ENCODE results near the gene AP5B1. TPM values are rescaled to one million over a fixed set of nuclear protein-coding genes. Genes with fewer than 3 reads are reported as not detected.

Gene AP5B1
- total RNA-seq, 1 donor from 2014 or later = 21.0 TPM

DNA sequence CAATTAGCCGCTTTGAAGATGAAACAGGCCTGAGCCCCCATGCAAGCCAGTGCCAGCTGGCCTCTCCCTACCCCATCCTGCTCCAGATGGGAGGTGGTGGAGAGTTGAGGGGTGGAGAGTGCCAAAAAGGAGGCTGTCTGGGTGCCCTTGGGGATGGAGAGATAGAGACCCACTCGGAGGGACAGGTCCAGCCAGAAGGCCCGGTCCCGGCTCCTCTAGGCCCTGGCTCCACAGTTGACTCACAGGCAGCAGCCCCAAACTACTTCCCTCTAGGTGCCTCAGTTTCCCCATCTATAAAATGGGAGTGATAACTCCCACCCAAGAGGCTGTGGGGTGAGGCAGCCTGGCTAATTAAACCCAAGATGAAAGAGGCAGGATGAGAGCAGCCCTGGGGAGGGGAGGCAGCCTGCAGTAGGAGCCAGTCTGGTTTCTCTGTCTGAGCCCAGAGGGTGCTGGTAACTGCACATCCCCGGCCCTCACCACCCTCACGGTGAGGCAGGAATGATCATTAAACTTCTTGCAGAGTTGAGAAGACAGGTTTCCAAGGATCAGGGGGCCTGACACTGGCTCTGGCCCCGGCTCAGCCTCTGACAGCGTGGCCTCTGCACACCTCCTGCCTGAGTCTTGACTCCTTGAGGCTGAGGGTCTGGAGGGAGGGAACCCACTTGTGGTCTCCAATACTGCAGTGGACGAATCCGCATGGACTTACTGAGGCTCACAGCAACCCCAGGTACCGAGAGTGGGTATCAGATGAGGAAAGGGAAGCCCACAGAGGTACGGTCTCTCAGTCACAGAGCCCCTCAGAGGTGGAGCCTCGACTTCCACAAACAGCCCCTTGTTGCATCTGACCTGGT lies 1.4 kb upstream of the AP5B1 start:
- Mint-ChIP-seq H3K36me3 (ENCODE audit: unreplicated experiment) (no peaks in the 10 kb centered on the region), H3K27me3 (ENCODE audit: unreplicated experiment) (peaks cover 22% of the 10 kb centered on the region), H3K27ac (ENCODE audit: unreplicated experiment) (no peak overlapping the region), H3K4me3 (ENCODE audit: unreplicated experiment) (peak overlapping the region; percentile 29), H3K4me1 (ENCODE audit: unreplicated experiment) (peaks cover 13% of the 10 kb centered on the region), H3K9me3 (ENCODE audit: unreplicated experiment) (no peaks in the 10 kb centered on the region)
- DNase-seq (ENCODE audit: extremely low spot score, unreplicated experiment) = no peak
- TF ChIP-seq, protein P1, sequence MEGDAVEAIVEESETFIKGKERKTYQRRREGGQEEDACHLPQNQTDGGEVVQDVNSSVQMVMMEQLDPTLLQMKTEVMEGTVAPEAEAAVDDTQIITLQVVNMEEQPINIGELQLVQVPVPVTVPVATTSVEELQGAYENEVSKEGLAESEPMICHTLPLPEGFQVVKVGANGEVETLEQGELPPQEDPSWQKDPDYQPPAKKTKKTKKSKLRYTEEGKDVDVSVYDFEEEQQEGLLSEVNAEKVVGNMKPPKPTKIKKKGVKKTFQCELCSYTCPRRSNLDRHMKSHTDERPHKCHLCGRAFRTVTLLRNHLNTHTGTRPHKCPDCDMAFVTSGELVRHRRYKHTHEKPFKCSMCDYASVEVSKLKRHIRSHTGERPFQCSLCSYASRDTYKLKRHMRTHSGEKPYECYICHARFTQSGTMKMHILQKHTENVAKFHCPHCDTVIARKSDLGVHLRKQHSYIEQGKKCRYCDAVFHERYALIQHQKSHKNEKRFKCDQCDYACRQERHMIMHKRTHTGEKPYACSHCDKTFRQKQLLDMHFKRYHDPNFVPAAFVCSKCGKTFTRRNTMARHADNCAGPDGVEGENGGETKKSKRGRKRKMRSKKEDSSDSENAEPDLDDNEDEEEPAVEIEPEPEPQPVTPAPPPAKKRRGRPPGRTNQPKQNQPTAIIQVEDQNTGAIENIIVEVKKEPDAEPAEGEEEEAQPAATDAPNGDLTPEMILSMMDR (IDR thresholded peaks at IDR 0.05) = no peak

DNA sequence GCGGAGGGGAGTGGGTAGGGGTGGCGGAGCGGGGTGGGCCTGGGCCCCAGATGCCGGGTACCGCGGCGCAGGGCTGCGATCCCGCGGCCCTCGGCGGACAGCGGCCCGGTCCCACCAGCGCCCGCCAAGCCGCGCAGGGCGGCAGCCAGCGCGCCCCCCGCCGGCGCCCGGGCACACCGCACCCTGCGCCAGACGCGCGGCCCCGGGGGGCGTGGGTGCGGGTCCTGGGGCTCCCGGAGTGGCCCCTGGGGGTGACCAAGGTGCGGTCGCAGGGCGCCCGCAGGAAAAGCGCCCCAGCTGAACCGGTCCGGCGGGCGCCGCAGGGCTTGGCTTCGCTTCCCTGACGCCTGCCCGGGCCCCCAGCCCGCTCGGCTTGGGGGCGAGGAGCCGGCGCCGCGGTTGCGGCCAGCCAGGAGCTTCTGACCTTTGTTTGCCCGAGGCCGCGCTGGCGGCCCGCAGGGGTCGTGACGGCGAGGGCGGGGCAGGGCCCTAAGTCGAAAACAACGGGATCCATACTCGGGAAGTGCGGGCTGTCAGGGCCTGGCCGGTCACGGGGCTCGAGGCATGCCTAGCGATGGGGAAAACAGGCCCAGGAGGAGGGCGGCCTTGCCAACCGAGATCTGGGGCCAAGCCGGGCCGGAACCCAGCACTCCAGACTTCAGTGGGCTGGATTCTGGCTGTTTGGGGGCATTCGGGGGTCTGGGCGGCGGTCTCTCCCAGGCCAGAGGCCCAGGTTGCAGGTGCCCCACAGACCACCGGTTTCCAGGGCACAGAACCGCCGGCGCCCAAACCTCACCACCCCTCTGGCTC lies 581 bp upstream of the AP5B1 start:
- Mint-ChIP-seq H3K4me3 (ENCODE audit: unreplicated experiment) (peak overlapping the region; percentile 42), H3K27ac (ENCODE audit: unreplicated experiment) (no peak overlapping the region), H3K27me3 (ENCODE audit: unreplicated experiment) (peaks cover 21% of the 10 kb centered on the region), H3K9me3 (ENCODE audit: unreplicated experiment) (no peaks in the 10 kb centered on the region), H3K36me3 (ENCODE audit: unreplicated experiment) (peaks cover 8% of the 10 kb centered on the region), H3K4me1 (ENCODE audit: unreplicated experiment) (peaks cover 11% of the 10 kb centered on the region)
- TF ChIP-seq, protein P1 (IDR thresholded peaks at IDR 0.05) = peak; percentile 47
- DNase-seq (ENCODE audit: extremely low spot score, unreplicated experiment) = no peak

DNA sequence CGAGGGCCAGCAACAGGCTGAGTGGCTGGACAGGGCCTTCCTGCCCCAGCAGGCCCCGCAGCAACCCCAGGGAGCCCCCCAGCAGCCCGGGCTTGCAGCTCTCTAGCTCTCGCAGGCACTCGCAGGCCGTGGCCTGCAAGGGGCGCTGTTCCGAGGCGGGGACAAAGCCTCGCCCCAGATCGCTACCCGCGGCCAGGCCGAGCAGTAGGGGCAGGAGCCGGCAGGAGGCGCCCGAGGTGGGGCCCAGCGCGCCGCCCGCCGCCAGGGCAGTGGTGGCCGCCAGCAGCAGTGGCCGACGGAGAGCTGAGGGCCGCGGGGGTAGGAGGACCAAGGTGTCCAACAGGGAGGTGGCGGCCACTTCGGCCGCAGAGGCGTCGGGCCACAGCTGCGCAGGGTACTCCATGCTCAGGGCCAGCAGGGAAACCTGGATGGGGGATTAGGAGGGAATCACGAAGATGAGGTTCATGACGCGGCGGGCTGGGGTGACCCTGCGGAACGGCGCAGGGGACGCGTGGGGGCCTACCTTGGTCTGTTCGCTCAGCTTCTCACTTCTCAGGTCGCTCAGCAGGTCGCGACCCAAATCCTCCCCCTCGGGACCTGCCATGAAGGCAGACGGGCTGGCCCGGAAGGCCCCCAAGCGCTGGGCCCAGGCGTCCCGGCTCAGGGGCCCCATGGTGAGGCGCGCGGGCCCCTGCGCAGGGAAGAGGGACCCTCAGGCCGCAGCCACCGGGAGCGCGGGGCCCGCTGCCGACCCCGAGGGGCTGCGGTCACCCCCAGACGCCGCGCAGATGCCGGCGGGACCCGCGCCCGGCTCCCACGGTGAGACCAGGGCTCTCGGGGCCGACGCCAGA lies 632 bp downstream of the AP5B1 start:
- Mint-ChIP-seq H3K4me1 (ENCODE audit: unreplicated experiment) (peaks cover 11% of the 10 kb centered on the region), H3K27me3 (ENCODE audit: unreplicated experiment) (peaks cover 10% of the 10 kb centered on the region), H3K9me3 (ENCODE audit: unreplicated experiment) (no peaks in the 10 kb centered on the region), H3K27ac (ENCODE audit: unreplicated experiment) (peak overlapping the region; percentile 84), H3K4me3 (ENCODE audit: unreplicated experiment) (peak overlapping the region; percentile 87), H3K36me3 (ENCODE audit: unreplicated experiment) (peaks cover 9% of the 10 kb centered on the region)
- TF ChIP-seq, protein P1 (IDR thresholded peaks at IDR 0.05) = peak; percentile 97
- peak; percentile 93 for DNase-seq (ENCODE audit: extremely low spot score, unreplicated experiment)

DNA sequence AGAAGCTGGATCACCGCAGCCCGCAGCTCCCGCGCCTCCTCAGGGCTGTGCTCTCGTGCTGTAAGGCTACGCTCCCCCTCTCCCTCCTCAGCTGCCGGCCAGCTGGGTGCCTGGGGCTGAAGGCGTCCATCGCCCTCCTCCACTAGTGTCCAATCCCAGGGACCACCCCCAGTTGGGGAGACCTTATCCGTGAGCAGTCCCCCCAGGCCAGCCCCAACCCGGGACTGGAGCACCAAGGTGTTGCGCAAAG lies 1.2 kb downstream of the AP5B1 start:
- Mint-ChIP-seq H3K27me3 (ENCODE audit: unreplicated experiment) (peaks cover 8% of the 10 kb centered on the region), H3K4me1 (ENCODE audit: unreplicated experiment) (peaks cover 11% of the 10 kb centered on the region), H3K27ac (ENCODE audit: unreplicated experiment) (no peak overlapping the region), H3K36me3 (ENCODE audit: unreplicated experiment) (peaks cover 9% of the 10 kb centered on the region), H3K4me3 (ENCODE audit: unreplicated experiment) (peak overlapping the region; percentile 87), H3K9me3 (ENCODE audit: unreplicated experiment) (no peaks in the 10 kb centered on the region)
- TF ChIP-seq, protein P1 (IDR thresholded peaks at IDR 0.05) = no peak
- DNase-seq (ENCODE audit: extremely low spot score, unreplicated experiment) = no peak
